NB4 (cell line): ENCODE measurements around the gene MRTFA.

Experiments
- CTCF ChIP-seq: IDR thresholded peaks from one replicate; pipeline ENCODE4 v1.5.1; 2012; ENCODE audit warnings: low read depth, low read length
- MAX ChIP-seq: IDR thresholded peaks from 2 replicates; pipeline ENCODE4 v1.6.1; 2011; ENCODE audit warnings: low read depth, low read length
- POLR2A ChIP-seq: IDR thresholded peaks from 2 replicates; pipeline ENCODE4 v1.6.1; 2011; ENCODE audit warnings: mild to moderate bottlenecking; ENCODE audit not compliant: insufficient read length; ENCODE audit errors: extremely low read depth

GRCh38 chr22:40396882-40397281, 239.6 kb downstream of the MRTFA start:
- TF ChIP-seq CTCF (no peak), POLR2A (no peak), MAX (no peak)
